Activated gamma-delta T cell treated with Interleukin-2 at 50 U/mL for 16 hours (primary cell): ENCODE results near the gene BLVRA.
"Not testable (repeated sequence)": the region's sequence is repeated elsewhere in the genome, so short reads cannot be mapped to it uniquely, and the experiment has no call there.

Experiments used
- DNase-seq: peaks from one replicate; pipeline ENCODE4 v3.0.0-alpha.2; 2020

The BLVRA gene

GRCh38 chr7:43769791-43770465, 11.4 kb downstream of the BLVRA start:
- DNase-seq, result no peak

GRCh38 chr7:43771128-43771527, 12.6 kb downstream of the BLVRA start:
- DNase-seq, result no peak

- no peak for DNase-seq
Observed at GRCh38 chr7:43771573-43771972, 13.1 kb downstream of the BLVRA start.

GRCh38 chr7:43773268-43773667, 14.8 kb downstream of the BLVRA start:
- DNase-seq, result not testable (repeated sequence)

- DNase-seq, result not testable (repeated sequence)
Observed at GRCh38 chr7:43775255-43775654, 16.8 kb downstream of the BLVRA start.

- not testable (repeated sequence) for DNase-seq
Observed at GRCh38 chr7:43778293-43779044, 20.0 kb downstream of the BLVRA start.

GRCh38 chr7:43779045-43779812, 20.7 kb downstream of the BLVRA start:
- no peak for DNase-seq

- no peak for DNase-seq
Observed at GRCh38 chr7:43781726-43782607, 23.5 kb downstream of the BLVRA start.

- DNase-seq, result no peak
Observed at GRCh38 chr7:43782768-43783555, 24.5 kb downstream of the BLVRA start.

GRCh38 chr7:43784030-43784584, 25.6 kb downstream of the BLVRA start:
- no peak for DNase-seq

GRCh38 chr7:43784585-43785087, 26.2 kb downstream of the BLVRA start:
- not testable (repeated sequence) for DNase-seq

GRCh38 chr7:43785420-43785819, 26.9 kb downstream of the BLVRA start:
- DNase-seq, result no peak

GRCh38 chr7:43787771-43788170, 29.3 kb downstream of the BLVRA start:
- DNase-seq, result no peak

- no peak for DNase-seq
Observed at GRCh38 chr7:43790006-43790405, 31.5 kb downstream of the BLVRA start.

- no peak for DNase-seq
Observed at GRCh38 chr7:43790834-43791233, 32.4 kb downstream of the BLVRA start.

GRCh38 chr7:43791665-43792064, 33.2 kb downstream of the BLVRA start:
- DNase-seq, result no peak

- DNase-seq, result no peak
Observed at GRCh38 chr7:43792471-43793150, 34.1 kb downstream of the BLVRA start.

GRCh38 chr7:43799605-43800004, 41.1 kb downstream of the BLVRA start:
- DNase-seq, result no peak

GRCh38 chr7:43803865-43804264, 45.4 kb downstream of the BLVRA start:
- no peak for DNase-seq

- no peak for DNase-seq
Observed at GRCh38 chr7:43808410-43808809, 49.9 kb downstream of the BLVRA start.
